MCF 10A (cell line): ENCODE results near the gene BMI1. TPM values are rescaled to one million over a fixed set of nuclear protein-coding genes. Genes with fewer than 3 reads are reported as not detected.

Experiments used
- BruUV-seq: library from RNA; stranded (reverse); fragments of 400-500 nt; replicated peaks from 2 replicates; lab custom pipeline; 2021; lab: Mats Ljungman, UMichigan
- CTCF ChIA-PET: fragments of 300-600 bp; sonication (Branson Sonifier 250); formaldehyde crosslinking; extraction: SDS; loops from one replicate; lab custom pipeline; 2021; ENCODE audit warnings: antibody characterized with exemption, inconsistent platforms; lab: Yijun Ruan, JAX
- POLR2A ChIA-PET: fragments of 300-600, 350-650 bp; sonication (Branson Sonifier 250); formaldehyde crosslinking; extraction: SDS; loops from one replicate; lab custom pipeline; 2020; ENCODE audit warnings: antibody characterized with exemption, inconsistent platforms; lab: Yijun Ruan, JAX
- DNase-seq: peaks from one replicate; pipeline ENCODE4 v3.0.0-alpha.2; 2018; ENCODE audit not compliant: unreplicated experiment
- H3K27ac Mint-ChIP-seq: one replicate; pipeline ENCODE4 v1.8.0; 2022; ENCODE audit warnings: mild to moderate bottlenecking, low read depth, mixed read lengths; ENCODE audit not compliant: unreplicated experiment
- H3K27me3 Mint-ChIP-seq: one replicate; pipeline ENCODE4 v1.8.0; 2022; ENCODE audit warnings: mixed read lengths; ENCODE audit not compliant: insufficient read depth, unreplicated experiment
- H3K36me3 Mint-ChIP-seq: one replicate; pipeline ENCODE4 v1.8.0; 2022; ENCODE audit warnings: mild to moderate bottlenecking, moderate library complexity, mixed read lengths; ENCODE audit not compliant: insufficient read depth, unreplicated experiment
- H3K4me1 Mint-ChIP-seq: one replicate; pipeline ENCODE4 v1.8.0; 2022; ENCODE audit warnings: mixed read lengths; ENCODE audit not compliant: insufficient read depth, unreplicated experiment
- H3K4me3 Mint-ChIP-seq: one replicate; pipeline ENCODE4 v1.8.0; 2022; ENCODE audit warnings: mild to moderate bottlenecking, moderate library complexity, mixed read lengths; ENCODE audit not compliant: unreplicated experiment
- H3K9me3 Mint-ChIP-seq: one replicate; pipeline ENCODE4 v1.8.0; 2022; ENCODE audit warnings: mixed read lengths; ENCODE audit not compliant: unreplicated experiment
- intact Hi-C: fragments of 100-400 bp; cut with micrococcal nuclease; formaldehyde crosslinking; loops from 2 replicates; pipeline ENCODE4 v1.14.1; 2022
- total RNA-seq: library from RNA; stranded (reverse); gene quantifications from 2 replicates; pipeline ENCODE4 v1.2.3, GENCODE V29; 2022
- TF ChIP-seq, protein P1 (sequence below): fragments of 200-600 bp; IDR thresholded peaks from one replicate; pipeline ENCODE4 v1.8.0; 2022; ENCODE audit warnings: antibody characterized with exemption, mild to moderate bottlenecking; ENCODE audit not compliant: unreplicated experiment

BMI1 gene
- total RNA-seq, 1 experiment from 2014 or later = 78.0 TPM

DNA sequence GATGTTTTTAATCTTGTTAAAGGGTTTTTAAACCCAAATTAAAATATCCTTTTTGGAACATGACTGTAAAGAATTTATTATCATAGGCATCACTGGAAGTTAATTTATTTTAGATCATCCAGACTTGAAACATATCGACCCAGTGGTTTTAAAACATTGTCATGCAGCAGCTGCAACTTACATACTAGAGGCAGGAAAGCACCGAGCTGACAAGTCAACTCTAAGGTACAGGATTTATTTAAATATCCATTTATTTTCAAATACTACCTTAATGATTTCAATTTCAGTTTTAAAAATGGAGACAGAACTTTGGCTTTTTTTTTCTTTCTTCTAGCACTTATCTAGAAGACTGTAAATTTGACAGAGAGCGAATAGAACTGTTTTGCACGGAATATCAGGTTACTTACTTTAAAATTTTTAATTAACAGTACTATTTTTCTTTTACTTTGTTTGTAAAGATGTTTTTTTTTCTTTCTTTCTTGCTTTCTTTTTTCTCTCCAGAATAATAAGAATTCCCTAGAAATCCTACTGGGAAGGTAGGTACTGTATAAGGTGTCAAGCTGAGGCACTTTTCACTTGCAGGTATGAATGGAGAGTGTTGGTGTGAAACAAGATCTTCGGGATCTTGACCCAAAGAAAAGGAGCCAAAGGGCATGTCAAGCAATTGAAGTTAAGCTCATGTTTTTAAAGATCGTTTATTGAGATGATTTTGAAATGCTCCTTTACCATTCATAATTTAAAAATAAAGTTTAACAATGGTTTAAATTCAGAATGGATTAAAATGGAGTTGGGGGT is 2.9 kb upstream of the BMI1 start:
- H3K4me1 Mint-ChIP-seq = peaks cover 23% of the 10 kb centered on the region
- no TSS peak for BruUV-seq
- TF ChIP-seq, protein P1, sequence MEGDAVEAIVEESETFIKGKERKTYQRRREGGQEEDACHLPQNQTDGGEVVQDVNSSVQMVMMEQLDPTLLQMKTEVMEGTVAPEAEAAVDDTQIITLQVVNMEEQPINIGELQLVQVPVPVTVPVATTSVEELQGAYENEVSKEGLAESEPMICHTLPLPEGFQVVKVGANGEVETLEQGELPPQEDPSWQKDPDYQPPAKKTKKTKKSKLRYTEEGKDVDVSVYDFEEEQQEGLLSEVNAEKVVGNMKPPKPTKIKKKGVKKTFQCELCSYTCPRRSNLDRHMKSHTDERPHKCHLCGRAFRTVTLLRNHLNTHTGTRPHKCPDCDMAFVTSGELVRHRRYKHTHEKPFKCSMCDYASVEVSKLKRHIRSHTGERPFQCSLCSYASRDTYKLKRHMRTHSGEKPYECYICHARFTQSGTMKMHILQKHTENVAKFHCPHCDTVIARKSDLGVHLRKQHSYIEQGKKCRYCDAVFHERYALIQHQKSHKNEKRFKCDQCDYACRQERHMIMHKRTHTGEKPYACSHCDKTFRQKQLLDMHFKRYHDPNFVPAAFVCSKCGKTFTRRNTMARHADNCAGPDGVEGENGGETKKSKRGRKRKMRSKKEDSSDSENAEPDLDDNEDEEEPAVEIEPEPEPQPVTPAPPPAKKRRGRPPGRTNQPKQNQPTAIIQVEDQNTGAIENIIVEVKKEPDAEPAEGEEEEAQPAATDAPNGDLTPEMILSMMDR = no peak
- H3K4me3 Mint-ChIP-seq = peak overlapping the region; percentile 85
- intact Hi-C loops = loop anchor here (2.0 to 5.0 kb wide), 2 partner anchors 109 to 315 kb away; partner anchors contain the start of gene DNAJC1
- ChIA-PET POLR2A (interaction anchor here (0.6 to 8.0 kb wide), 10 partner anchors 9 to 792 kb away, joined by 3 to 239 read pairs (median 4); partner anchors contain the start of genes DNAJC1 and SKIDA1), CTCF (interaction anchor here (0.6 to 0.7 kb wide), 3 partner anchors 22 to 307 kb away, joined by 3 to 4 read pairs (median 4); no protein-coding TSS in a partner anchor)
- no peak for DNase-seq
- no peak overlapping the region for H3K27ac Mint-ChIP-seq
- peaks cover 4% of the 10 kb centered on the region for H3K36me3 Mint-ChIP-seq
- no peaks in the 10 kb centered on the region for H3K9me3 Mint-ChIP-seq
- peaks cover 10% of the 10 kb centered on the region for H3K27me3 Mint-ChIP-seq

- Mint-ChIP-seq H3K4me1 (peaks cover 23% of the 10 kb centered on the region), H3K9me3 (no peaks in the 10 kb centered on the region), H3K27me3 (peaks cover 11% of the 10 kb centered on the region), H3K4me3 (peak overlapping the region; percentile 85), H3K27ac (no peak overlapping the region), H3K36me3 (peaks cover 4% of the 10 kb centered on the region)
- CTCF ChIA-PET = interaction anchor here (0.9 to 1.4 kb wide), 2 partner anchors 325 to 328 kb away, joined by 3 to 4 read pairs; no protein-coding TSS in a partner anchor
- no peak for DNase-seq
- BruUV-seq = no TSS peak
- TF ChIP-seq, protein P1 = no peak
- POLR2A ChIA-PET = interaction anchor here (0.5 to 8.0 kb wide), 6 partner anchors 88 to 1057 kb away, joined by 3 to 239 read pairs (median 32); partner anchors contain the start of gene DNAJC1
- intact Hi-C loops = loop anchor here (5.0 kb wide), 1 partner anchor 109 kb away; no protein-coding TSS in a partner anchor
Observed at GRCh38 chr10:22318772-22319171, 2.1 kb upstream of the BMI1 start.

DNA sequence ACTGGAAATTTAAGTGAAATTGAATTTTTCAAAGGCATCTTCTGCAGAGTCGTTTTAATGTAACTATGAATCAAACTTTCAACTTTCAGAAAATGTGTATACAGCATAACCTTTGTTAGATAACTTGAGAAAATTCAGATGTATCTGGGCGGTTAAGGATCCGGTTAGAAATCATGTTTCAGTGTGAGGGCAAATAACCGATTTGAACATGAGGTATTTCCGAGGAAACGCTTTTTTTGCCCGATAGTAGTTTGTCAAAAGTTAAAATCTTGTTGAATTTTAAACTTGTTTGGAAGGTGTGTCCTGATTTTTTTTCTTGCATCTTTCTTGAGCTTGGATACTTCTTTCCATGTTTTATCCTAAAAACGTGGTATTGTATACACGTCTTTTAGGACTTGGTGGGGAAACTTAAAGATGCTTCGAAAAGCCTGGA is 1.3 kb upstream of the BMI1 start:
- ChIA-PET CTCF (interaction anchor here (0.6 to 1.4 kb wide), 4 partner anchors 21 to 329 kb away, joined by 3 to 5 read pairs (median 4); no protein-coding TSS in a partner anchor), POLR2A (interaction anchor here (0.5 to 8.0 kb wide), 9 partner anchors 8 to 1056 kb away, joined by 3 to 239 read pairs (median 4); partner anchors contain the start of gene DNAJC1)
- Mint-ChIP-seq H3K27ac (peak overlapping the region; percentile 93), H3K9me3 (no peaks in the 10 kb centered on the region), H3K36me3 (peaks cover 4% of the 10 kb centered on the region), H3K4me1 (peaks cover 31% of the 10 kb centered on the region), H3K27me3 (peaks cover 11% of the 10 kb centered on the region), H3K4me3 (peak overlapping the region; percentile 82)
- BruUV-seq = no TSS peak
- DNase-seq = no peak
- TF ChIP-seq, protein P1 = no peak
- intact Hi-C loops = loop anchor here (5.0 kb wide), 1 partner anchor 108 kb away; no protein-coding TSS in a partner anchor
